Sigmoid colon (tissue), 7 donors: ENCODE results near the gene NCAPG2. TPM values are rescaled to one million over a fixed set of nuclear protein-coding genes. Genes with fewer than 3 reads are reported as not detected.

Source experiments
- DNase-seq: peaks from one replicate; pipeline ENCODE4 v3.0.0-alpha.2; 2019
- H3K27ac ChIP-seq, 4 donors: fragments of 200-600 bp; sonication (generic); one replicate each; pipeline ENCODE4 v1.5.1; 2016 to 2019; ENCODE audit warnings: mild to moderate bottlenecking in 1 of 4
- H3K27me3 ChIP-seq, 3 donors: fragments of 200-600 bp; sonication (generic); one replicate each; pipeline ENCODE4 v1.5.1; 2019; ENCODE audit warnings: mild to moderate bottlenecking in 1 of 3
- H3K36me3 ChIP-seq, 4 donors: fragments of 200-600 bp; sonication (generic); one replicate each; pipeline ENCODE4 v1.5.1; 2016 to 2019
- H3K4me1 ChIP-seq, 4 donors: fragments of 200-600 bp; sonication (generic); one replicate each; pipeline ENCODE4 v1.5.1; 2017 to 2019
- H3K4me3 ChIP-seq, 4 donors: fragments of 200-600 bp; sonication (generic); one replicate each; pipeline ENCODE4 v1.5.1; 2017 to 2019; ENCODE audit warnings: mild to moderate bottlenecking in 2 of 4, moderate library complexity in 1 of 4
- H3K9me3 ChIP-seq, 4 donors: fragments of 200-600 bp in 3 of 4; sonication (generic) in 3 of 4; one replicate each; pipeline versions ENCODE4 v1.5.1 to v1.6.1; 2013 to 2019
- EP300 ChIP-seq, 4 donors: sonication (generic); formaldehyde crosslinking; IDR thresholded peaks; one replicate each; pipeline ENCODE4 v1.6.1; 2017; ENCODE audit warnings: antibody characterized with exemption in 4 of 4
- POLR2A ChIP-seq, 2 donors: fragments of 450-650 bp; IDR thresholded peaks; one replicate each; pipeline ENCODE4 v1.6.1; 2016; ENCODE audit warnings: antibody characterized with exemption in 2 of 2, mild to moderate bottlenecking in 2 of 2, moderate library complexity in 2 of 2
- POLR2AphosphoS5 ChIP-seq, 4 donors: sonication (generic); formaldehyde crosslinking; IDR thresholded peaks; one replicate each; pipeline ENCODE4 v1.6.1; 2017; ENCODE audit warnings: antibody characterized with exemption in 4 of 4
- whole genome bisulfite sequencing, 2 donors: extraction: QIAGEN DNeasy Blood & Tissue Kit; methylation state at CpG; one replicate each; pipeline ENCODE4 v1.1.7; 2013; 5-methylcytosine and 5-hydroxymethylcytosine counted together
- intact Hi-C: fragments of 100-400 bp; cut with DNase I; formaldehyde crosslinking; loops from one replicate; pipeline ENCODE4 v1.15.1; 2023
- polyA plus RNA-seq, 3 donors: library from polyadenylated mRNA; stranded (reverse); fragments of 200-250 nt; gene quantifications; one replicate each; pipeline ENCODE4 v1.2.3, GENCODE V29; 2013
- total RNA-seq, 4 donors: library from RNA; depleted of rRNA; stranded (reverse); fragments of >200 nt; gene quantifications; one replicate each; pipeline ENCODE4 v1.1.0, GENCODE V29; 2016
- TF ChIP-seq, protein P1 (sequence below), 4 experiments: fragments of 450-650 bp in 3 of 4; fragments of 200-600 bp in 1 of 4; IDR thresholded peaks; one replicate each; pipeline ENCODE4 v1.5.1; 2016 to 2019; ENCODE audit warnings: antibody characterized with exemption in 4 of 4, mild to moderate bottlenecking in 3 of 4, moderate library complexity in 2 of 4
- donor health status: healthy with polysubstance abuse.
- donor health status: Bipolar disorder and iron deficiency.
- donor health status: healthy.

NCAPG2 gene
- total and polyA plus RNA-seq, 7 donors: 1.2 to 11.5 (median 4.4) TPM

DNA sequence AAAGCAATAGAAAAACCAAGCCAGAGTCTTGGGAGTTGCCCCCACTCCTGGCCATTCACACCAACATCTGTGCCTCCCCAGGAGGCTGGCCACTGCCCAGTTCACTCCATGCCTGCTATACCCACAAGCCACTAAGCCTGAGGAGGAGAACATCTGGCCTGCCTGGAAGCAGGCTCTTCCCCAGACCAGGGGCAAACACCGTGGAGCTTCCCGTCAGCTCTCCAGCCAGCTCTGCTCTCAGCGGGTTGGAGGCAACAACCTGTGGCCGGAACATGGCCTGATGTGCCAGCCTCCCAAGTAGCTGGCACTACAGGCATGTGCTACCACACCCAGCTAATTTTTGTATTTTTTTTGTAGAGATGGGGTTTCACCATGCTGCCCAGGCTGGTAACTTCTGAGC, 107.9 kb downstream of the NCAPG2 start:
- no peak overlapping the region for H3K27ac ChIP-seq
- H3K27me3 ChIP-seq: no peaks in the 10 kb centered on the region
- H3K4me1 ChIP-seq: no peaks in the 10 kb centered on the region
- no peaks in the 10 kb centered on the region for H3K9me3 ChIP-seq
- intact Hi-C loops: no loop called here
- 96 to 97% methylated on average over 4 of the region's 4 CpGs for WGBS, 2 donors
- no peak overlapping the region for H3K4me3 ChIP-seq
- no peaks in the 10 kb centered on the region for H3K36me3 ChIP-seq
- TF ChIP-seq EP300 (IDR thresholded peaks at IDR 0.05) (no peak), POLR2AphosphoS5 (IDR thresholded peaks at IDR 0.05) (no peak), POLR2A (IDR thresholded peaks at IDR 0.05) (no peak)
- TF ChIP-seq, protein P1, sequence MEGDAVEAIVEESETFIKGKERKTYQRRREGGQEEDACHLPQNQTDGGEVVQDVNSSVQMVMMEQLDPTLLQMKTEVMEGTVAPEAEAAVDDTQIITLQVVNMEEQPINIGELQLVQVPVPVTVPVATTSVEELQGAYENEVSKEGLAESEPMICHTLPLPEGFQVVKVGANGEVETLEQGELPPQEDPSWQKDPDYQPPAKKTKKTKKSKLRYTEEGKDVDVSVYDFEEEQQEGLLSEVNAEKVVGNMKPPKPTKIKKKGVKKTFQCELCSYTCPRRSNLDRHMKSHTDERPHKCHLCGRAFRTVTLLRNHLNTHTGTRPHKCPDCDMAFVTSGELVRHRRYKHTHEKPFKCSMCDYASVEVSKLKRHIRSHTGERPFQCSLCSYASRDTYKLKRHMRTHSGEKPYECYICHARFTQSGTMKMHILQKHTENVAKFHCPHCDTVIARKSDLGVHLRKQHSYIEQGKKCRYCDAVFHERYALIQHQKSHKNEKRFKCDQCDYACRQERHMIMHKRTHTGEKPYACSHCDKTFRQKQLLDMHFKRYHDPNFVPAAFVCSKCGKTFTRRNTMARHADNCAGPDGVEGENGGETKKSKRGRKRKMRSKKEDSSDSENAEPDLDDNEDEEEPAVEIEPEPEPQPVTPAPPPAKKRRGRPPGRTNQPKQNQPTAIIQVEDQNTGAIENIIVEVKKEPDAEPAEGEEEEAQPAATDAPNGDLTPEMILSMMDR (IDR thresholded peaks at IDR 0.05): no peak
- no peak for DNase-seq

DNA sequence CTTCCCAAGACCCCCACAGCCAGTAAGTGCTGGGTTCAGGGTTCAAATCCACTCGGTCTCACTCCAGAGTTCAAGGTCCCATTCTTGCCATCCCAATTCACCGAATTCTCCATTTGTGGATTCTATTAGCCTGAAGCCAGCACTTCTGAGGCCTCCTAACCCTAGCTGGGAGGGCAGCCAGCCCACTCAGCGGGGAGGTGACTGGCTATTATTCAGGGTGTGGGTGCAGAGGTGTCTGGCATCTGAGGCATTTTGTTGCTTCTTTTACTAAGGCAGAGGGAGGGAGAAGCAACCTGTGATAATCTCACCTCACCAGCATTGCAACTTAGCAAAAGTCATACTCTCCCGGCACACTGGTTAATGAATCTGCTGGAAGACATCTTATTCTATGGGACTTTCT, 108.3 kb downstream of the NCAPG2 start:
- TF ChIP-seq POLR2A (IDR thresholded peaks at IDR 0.05) (no peak), EP300 (IDR thresholded peaks at IDR 0.05) (no peak), POLR2AphosphoS5 (IDR thresholded peaks at IDR 0.05) (no peak)
- TF ChIP-seq, protein P1 (IDR thresholded peaks at IDR 0.05): no peak
- no peaks in the 10 kb centered on the region for H3K9me3 ChIP-seq

DNA sequence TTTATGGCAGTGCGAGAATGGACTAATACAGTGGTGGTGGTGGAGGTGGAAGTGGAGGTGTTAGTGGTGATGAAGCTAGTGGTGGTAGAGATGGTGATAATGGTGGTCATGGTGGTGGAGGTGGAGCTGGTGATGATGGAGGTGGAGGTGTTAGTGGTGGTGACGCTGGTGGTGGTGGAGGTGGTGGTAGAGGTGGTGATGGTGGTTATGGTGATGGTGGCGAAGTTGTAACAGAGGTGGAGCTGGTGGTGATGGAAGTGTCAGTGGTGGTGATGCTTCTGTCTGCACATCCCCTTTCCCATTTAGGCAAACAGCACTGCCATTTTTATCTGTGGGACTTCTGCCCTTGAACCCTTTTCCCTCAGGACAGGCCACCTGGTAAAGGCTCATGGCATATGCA, 109.5 kb downstream of the NCAPG2 start:
- no peaks in the 10 kb centered on the region for H3K36me3 ChIP-seq
- H3K9me3 ChIP-seq: no peaks in the 10 kb centered on the region
- intact Hi-C loops: no loop called here
- DNase-seq: no peak
- no peaks in the 10 kb centered on the region for H3K27me3 ChIP-seq
- H3K4me1 ChIP-seq: no peaks in the 10 kb centered on the region
- H3K27ac ChIP-seq: no peak overlapping the region
- TF ChIP-seq POLR2AphosphoS5 (IDR thresholded peaks at IDR 0.05) (no peak), POLR2A (IDR thresholded peaks at IDR 0.05) (no peak), EP300 (IDR thresholded peaks at IDR 0.05) (no peak)
- TF ChIP-seq, protein P1 (IDR thresholded peaks at IDR 0.05): no peak
- 71 to 74% methylated on average over 3 of the region's 3 CpGs for WGBS, 2 donors
- H3K4me3 ChIP-seq: no peak overlapping the region

More for the DNA sequence above, 108.3 kb downstream of the NCAPG2 start:
- H3K36me3 ChIP-seq: no peaks in the 10 kb centered on the region
- 96% methylated on average over 4 of the region's 4 CpGs for WGBS, 2 donors
- no peaks in the 10 kb centered on the region for H3K4me1 ChIP-seq
- no peak overlapping the region for H3K4me3 ChIP-seq
- no peak for DNase-seq
- intact Hi-C loops: no loop called here
- H3K27ac ChIP-seq: no peak overlapping the region
- no peaks in the 10 kb centered on the region for H3K27me3 ChIP-seq

DNA sequence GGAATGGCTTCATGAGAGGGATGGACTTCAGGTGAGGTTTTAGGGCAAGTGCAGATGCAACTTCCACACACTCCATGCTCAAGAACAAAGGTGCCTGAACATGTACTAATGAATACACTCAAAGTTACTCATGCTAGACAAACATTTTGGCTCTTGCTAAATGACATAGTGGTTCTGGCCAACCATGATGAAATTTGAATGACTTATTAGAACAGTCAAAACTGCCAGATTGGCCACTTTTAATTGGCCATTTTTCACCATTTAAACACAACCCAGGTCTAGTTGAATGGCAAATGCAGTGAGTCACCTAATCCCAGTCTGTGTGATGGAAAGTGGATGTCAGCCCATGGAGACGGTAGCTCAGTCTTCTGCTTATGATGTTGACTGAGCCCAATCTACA, 112.1 kb downstream of the NCAPG2 start:
- intact Hi-C loops: no loop called here
- Histone ChIP-seq H3K9me3 (no peaks in the 10 kb centered on the region), H3K4me1 (peaks cover 0 to 8% (median 6%) of the 10 kb centered on the region in 4 donors), H3K4me3 (no peak overlapping the region), H3K36me3 (no peaks in the 10 kb centered on the region), H3K27ac (no peak overlapping the region), H3K27me3 (no peaks in the 10 kb centered on the region)
- WGBS, 2 donors: 93 to 98% methylated on average over 1 of the region's 1 CpG
- TF ChIP-seq POLR2AphosphoS5 (IDR thresholded peaks at IDR 0.05): no peak
- TF ChIP-seq EP300 (IDR thresholded peaks at IDR 0.05): no peak
- TF ChIP-seq, protein P1 (IDR thresholded peaks at IDR 0.05): no peak
- no peak for TF ChIP-seq POLR2A (IDR thresholded peaks at IDR 0.05)
- DNase-seq: no peak

DNA sequence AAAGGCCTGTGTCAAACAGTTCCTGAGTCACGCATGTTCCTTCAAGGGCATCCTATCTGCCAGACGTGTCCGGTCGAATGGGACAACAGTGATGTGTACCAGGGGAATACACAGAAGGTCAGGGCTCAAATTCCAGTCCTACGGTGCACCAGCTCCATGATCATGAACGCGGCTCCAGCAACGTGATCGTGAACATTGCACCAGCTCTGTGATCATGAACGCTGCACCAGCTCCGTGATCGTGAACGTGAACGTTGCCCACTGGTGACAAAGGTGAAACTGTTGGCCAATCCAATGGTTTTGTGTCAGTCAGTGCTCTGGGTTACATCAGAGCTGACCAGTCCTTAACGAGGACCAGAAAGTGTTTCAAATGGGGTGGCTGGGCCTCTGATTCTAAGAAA, 112.7 kb downstream of the NCAPG2 start:
- no peaks in the 10 kb centered on the region for H3K36me3 ChIP-seq
- no peaks in the 10 kb centered on the region for H3K9me3 ChIP-seq
- WGBS, 2 donors: 90 to 95% methylated on average over 15 of the region's 15 CpGs
- H3K4me1 ChIP-seq: peaks cover 0 to 13% (median 11%) of the 10 kb centered on the region in 4 donors
- TF ChIP-seq POLR2A (IDR thresholded peaks at IDR 0.05) (no peak), POLR2AphosphoS5 (IDR thresholded peaks at IDR 0.05) (no peak), EP300 (IDR thresholded peaks at IDR 0.05) (no peak)
- TF ChIP-seq, protein P1 (IDR thresholded peaks at IDR 0.05): no peak
- no peak overlapping the region for H3K27ac ChIP-seq
- no peak overlapping the region for H3K4me3 ChIP-seq
- intact Hi-C loops: no loop called here
- DNase-seq: peak; percentile 21
- no peaks in the 10 kb centered on the region for H3K27me3 ChIP-seq
